DOHH2 (cell line): ENCODE measurements around the gene PLEKHM3.
"Not testable (repeated sequence)": the region's sequence is repeated elsewhere in the genome, so short reads cannot be mapped to it uniquely, and the experiment has no call there.

ENCODE experiments used
- CTCF ChIP-seq: fragments of 200-600 bp; sonication (generic); IDR thresholded peaks from one replicate; pipeline ENCODE4 v1.5.1; 2014; ENCODE audit warnings: antibody characterized with exemption, mild to moderate bottlenecking, low read depth, low read length; ENCODE audit not compliant: poor library complexity, severe bottlenecking
- EZH2phosphoT487 ChIP-seq: fragments of 200-600 bp; sonication (generic); IDR thresholded peaks from 2 replicates; pipeline ENCODE4 v1.6.1; 2017; ENCODE audit warnings: borderline replicate concordance, mild to moderate bottlenecking, antibody characterized with exemption, low read length, moderate library complexity, mixed read lengths

- TF ChIP-seq EZH2phosphoT487, CTCF: not testable (repeated sequence)
These were observed 118.8 kb downstream of the PLEKHM3 start for GRCh38 chr2:207906495-207906894.
